Ishikawa (cell line): Measurements from ENCODE around the gene ERBB4.

ENCODE experiments used
- CEBPB ChIP-seq: IDR thresholded peaks from 2 replicates; pipeline ENCODE4 v1.6.1; 2012
- CREB1 ChIP-seq: IDR thresholded peaks from 2 replicates; pipeline ENCODE4 v1.6.1; 2012; ENCODE audit warnings: low read depth
- EGR1 ChIP-seq: IDR thresholded peaks from 2 replicates; pipeline ENCODE4 v1.6.1; 2012
- EP300 ChIP-seq: IDR thresholded peaks from 2 replicates; pipeline ENCODE4 v1.6.1; 2012; ENCODE audit warnings: borderline replicate concordance
- FOXM1 ChIP-seq: IDR thresholded peaks from 2 replicates; pipeline ENCODE4 v1.6.1; 2012; ENCODE audit warnings: low read depth, borderline replicate concordance
- NFIC ChIP-seq: IDR thresholded peaks from 2 replicates; pipeline ENCODE4 v1.6.1; 2012
- RAD21 ChIP-seq: IDR thresholded peaks from 2 replicates; pipeline ENCODE4 v1.6.1; 2012; ENCODE audit warnings: low read depth
- REST ChIP-seq: IDR thresholded peaks from 2 replicates; pipeline ENCODE4 v1.6.1; 2012; ENCODE audit warnings: low read depth, mild to moderate bottlenecking
- TAF1 ChIP-seq: IDR thresholded peaks from 2 replicates; pipeline ENCODE4 v1.6.1; 2012; ENCODE audit warnings: low read depth, mild to moderate bottlenecking
- TCF12 ChIP-seq: IDR thresholded peaks from 2 replicates; pipeline ENCODE4 v1.6.1; 2012; ENCODE audit warnings: low read depth
- YY1 ChIP-seq: IDR thresholded peaks from 2 replicates; pipeline ENCODE4 v1.6.1; 2012; ENCODE audit warnings: low read depth
- ZBTB7A ChIP-seq: IDR thresholded peaks from 2 replicates; pipeline ENCODE4 v1.6.1; 2012; ENCODE audit warnings: low read depth
- TF ChIP-seq, protein P1 (sequence below): IDR thresholded peaks from 2 replicates; pipeline ENCODE4 v1.6.1; 2012
- TF ChIP-seq, protein P2 (sequence below): IDR thresholded peaks from 2 replicates; pipeline ENCODE4 v1.6.1; 2012

- TF ChIP-seq EGR1 = no peak
- no peak for TF ChIP-seq NFIC
- TF ChIP-seq, protein P1, sequence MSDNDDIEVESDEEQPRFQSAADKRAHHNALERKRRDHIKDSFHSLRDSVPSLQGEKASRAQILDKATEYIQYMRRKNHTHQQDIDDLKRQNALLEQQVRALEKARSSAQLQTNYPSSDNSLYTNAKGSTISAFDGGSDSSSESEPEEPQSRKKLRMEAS = no peak
- no peak for TF ChIP-seq YY1
- no peak for TF ChIP-seq TCF12
- no peak for TF ChIP-seq REST
- TF ChIP-seq EP300 = no peak
- no peak for TF ChIP-seq TAF1
- no peak for TF ChIP-seq ZBTB7A
- TF ChIP-seq RAD21 = no peak
- TF ChIP-seq, protein P2, sequence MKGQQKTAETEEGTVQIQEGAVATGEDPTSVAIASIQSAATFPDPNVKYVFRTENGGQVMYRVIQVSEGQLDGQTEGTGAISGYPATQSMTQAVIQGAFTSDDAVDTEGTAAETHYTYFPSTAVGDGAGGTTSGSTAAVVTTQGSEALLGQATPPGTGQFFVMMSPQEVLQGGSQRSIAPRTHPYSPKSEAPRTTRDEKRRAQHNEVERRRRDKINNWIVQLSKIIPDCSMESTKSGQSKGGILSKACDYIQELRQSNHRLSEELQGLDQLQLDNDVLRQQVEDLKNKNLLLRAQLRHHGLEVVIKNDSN = no peak
- TF ChIP-seq CREB1 = no peak
- no peak for TF ChIP-seq FOXM1
- TF ChIP-seq CEBPB = no peak
Measured at GRCh38 chr2:211930331-211930730, 608.3 kb downstream of the ERBB4 start.
